GM20431 (cell line): Measurements from ENCODE around the gene CLCF1.
"Not testable (repeated sequence)": the region's sequence is repeated elsewhere in the genome, so short reads cannot be mapped to it uniquely, and the experiment has no call there.

ENCODE experiments used
- in situ Hi-C: fragments of 300-500 bp; cut with MseI, MboI; formaldehyde crosslinking; loops from one replicate; pipeline ENCODE4 v1.15.0; 2020; ENCODE audit warnings: low sequenced_read_pairs; ENCODE audit not compliant: unreplicated experiment

Gene CLCF1

DNA sequence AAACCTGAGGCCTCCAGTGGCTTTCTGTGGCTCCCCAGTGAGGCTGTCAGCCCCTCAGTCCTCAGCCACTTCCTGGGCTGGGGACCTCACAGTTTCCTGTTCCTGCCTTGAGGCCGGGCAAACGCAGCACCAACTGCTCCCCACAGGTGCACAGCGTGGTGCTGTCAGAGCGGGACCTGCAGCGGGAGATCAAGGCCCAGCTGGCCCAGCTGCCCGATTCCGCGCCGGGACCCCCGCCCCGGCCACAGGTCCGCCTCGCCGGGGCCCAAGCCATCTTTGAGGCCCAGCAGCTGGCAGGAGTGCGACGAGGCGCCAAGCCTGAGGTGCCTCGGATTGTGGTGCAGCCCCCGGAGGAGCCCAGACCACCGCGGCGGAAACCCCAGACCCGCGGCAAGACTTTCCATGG, 35.9 kb upstream of the CLCF1 start:
- in situ Hi-C loops: no loop called here

DNA sequence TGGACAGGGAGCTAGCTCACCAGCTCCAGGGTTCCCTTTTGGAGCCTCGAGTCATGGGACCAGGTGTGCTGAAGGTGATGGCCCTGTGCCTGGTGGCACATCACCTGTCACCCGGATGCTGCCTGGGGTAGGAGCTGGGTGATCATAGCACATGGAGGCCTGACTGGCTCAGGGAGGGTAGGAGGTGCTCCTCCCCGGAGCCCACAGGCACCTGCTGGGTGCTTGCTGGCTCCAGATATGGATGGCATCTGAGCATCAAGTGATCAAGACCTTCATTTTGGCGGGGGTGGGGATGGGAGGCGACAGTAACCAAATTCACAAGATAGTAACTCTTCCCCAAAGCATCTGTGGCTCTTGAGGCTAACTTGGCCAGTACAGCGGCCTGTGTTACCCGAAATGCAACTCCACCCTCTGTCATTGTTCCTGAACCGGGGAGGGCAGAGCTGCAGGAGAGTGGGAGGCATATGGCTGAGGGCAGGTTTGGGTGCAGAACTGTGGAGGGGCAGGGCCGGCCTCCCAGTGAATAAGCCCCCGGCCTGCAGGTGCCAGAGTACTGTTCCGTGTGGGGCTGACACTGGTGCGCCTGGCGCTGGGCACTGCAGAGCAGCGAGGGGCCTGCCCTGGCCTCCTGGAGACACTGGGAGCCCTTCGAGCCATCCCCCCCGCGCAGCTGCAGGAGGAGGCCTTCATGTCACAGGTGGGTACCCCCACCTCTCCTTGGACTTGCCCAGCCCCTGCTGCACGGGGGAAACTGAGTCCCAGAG, 35.2 kb upstream of the CLCF1 start:
- in situ Hi-C loops: no loop called here

DNA sequence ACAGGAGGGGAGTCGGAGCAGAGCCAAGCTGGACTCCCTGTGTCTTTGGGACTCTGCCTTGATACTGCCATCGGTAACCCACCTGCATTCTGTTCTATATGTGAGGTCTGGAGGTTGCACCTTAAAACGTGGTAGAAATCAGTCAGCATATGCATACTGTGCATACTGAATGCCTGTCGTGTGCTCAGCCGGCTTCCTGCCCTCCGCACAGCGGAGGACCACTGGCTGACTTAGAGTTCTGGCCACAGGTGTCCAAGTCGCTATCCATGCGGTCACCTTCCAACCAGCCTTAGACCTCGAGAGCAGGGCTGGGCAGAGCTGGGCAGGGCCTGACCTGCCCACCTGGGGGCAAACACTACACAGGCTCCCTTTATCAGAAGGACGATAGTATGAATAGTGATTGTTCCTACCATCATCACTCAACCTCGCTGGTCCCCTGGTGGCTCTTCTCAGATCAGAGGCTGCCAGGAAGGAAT, 34.3 kb upstream of the CLCF1 start:
- in situ Hi-C loops: no loop called here

DNA sequence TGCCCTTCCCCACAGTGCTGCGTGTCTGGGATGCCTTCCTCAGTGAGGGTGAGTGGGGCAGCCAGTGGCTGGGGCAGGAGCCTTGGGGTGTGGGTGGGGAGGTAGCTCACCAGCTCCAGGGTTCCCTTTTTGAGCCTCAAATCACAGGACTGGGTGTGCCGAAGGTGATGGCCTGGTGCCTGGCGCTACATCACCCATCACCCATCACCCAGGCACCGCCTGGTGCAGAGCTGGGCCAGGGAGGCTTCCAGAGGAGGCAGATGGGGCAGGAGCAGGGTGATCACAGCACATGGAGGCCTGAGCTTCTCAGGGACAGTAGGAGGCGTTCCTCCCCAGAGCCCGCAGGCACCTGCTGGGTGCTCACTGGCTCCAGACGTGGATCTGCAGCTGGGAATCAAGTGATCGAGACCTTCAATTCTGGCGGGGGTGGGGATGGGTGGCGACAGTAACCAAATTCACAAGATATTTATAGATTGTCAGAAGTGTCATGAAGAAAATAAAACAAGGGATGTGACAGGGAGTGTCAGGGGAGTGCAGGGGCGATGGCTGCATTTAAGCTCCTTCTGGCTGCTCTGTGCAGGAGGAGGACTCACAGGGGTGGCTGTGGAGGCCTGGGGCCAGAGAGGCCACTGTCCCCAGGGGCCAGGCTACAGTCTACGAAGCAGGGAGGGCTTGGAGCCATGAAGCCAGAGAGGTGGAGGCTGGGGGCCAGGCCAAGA, 33.7 kb upstream of the CLCF1 start:
- in situ Hi-C loops: no loop called here

DNA sequence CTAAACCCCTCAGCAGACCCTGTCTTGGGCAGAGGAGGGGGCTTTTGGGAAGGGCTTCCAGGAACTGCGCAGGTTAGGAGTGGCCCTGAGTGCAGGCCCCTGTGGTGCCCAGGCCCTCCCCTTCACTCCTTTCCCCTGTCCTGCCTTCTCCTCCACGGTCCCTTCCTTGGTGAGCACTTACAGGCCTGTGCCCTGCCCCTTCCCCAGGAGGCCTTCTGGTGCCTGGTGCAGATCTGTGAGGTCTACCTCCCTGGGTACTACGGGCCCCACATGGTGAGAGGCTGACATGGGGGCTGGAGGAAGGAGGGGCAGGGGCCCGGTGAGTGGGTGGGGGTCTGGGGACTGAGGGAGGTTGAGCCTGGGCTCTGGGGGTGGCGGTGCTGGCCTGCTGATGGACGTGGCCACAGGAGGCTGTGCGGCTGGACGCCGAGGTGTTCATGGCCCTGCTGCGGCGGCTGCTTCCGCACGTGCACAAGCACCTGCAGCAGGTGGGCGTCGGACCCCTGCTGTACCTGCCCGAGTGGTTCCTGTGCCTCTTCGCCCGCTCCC, 33.1 kb upstream of the CLCF1 start:
- in situ Hi-C loops: no loop called here

DNA sequence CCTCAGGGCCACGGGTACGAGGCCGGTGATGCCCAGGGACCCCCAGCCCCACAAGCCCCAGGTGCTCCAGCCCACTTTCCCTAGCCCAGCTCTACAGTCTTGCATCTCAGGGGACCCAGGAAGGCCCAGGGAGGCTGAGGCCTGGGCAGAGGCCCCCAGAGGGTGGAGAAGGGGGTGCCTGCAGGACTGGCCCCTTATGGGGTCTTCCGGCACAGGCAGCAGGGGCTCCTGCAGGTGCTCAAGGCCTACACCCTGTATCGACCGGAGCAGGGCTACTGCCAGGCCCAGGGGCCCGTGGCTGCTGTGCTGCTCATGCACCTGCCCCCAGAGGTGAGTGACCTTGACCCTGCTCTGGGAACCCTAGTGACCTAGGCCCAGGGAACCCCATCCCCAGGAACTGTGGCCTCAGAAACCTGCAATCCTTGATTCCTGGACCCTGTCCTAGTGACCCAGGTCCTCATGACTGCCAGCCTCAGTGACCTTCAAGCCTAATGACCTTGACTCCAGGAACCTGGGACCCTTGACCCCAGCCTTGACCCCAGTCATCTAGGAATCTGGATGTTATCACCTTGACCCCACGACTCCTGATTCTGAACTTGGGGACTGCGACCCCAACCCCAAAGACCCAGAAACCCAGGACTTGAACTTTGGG, 32.4 kb upstream of the CLCF1 start:
- in situ Hi-C loops: no loop called here

DNA sequence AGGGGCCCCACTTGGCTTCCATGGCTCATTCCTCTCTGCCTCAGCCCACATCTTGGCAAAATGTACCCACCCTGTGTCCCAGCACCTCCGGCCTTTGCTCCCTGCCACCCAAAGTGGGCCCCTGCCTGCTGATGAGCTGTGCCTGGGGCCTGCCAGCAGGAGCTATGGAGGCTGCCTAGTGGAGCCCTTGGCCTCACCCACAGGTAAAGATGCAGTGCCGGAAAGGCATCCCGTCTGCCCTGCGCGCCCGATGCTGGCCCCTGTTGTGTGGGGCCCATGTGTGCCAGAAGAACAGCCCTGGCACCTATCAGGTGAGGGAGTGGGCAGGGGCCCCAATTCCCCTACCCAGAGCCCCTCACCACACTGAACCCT, 31.8 kb upstream of the CLCF1 start:
- in situ Hi-C loops: no loop called here

DNA sequence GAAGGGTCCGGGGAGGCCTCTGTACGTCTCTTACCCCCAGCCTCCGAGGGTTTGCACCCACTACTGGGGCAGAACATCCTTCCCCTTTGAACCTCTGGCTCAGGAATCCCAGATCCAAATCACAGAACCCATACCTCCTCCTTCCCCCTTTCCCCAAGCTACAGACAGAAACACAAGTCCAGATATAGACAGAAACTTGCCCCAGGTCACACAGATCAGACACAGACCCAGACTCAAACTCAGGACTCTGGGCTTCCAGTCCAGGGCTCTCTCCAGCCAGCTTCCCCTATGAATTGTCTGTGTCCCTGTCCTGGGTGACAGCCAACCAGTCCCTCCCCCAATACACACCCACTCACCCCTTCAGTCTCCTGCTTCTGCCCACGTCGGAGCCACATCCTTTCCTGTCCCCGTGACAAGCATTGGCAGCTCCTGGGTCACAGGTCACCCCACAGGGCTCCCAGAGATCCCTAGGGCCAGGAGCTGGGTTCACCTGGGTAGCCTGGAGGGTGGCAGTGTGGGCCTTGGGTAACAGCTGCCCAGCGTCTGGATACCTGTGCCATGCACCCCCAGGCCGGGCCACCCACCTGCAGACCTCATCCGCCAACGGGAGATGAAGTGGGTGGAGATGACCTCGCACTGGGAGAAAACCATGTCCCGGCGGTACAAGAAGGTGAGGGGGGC, 31.3 kb upstream of the CLCF1 start:
- in situ Hi-C loops: no loop called here

DNA sequence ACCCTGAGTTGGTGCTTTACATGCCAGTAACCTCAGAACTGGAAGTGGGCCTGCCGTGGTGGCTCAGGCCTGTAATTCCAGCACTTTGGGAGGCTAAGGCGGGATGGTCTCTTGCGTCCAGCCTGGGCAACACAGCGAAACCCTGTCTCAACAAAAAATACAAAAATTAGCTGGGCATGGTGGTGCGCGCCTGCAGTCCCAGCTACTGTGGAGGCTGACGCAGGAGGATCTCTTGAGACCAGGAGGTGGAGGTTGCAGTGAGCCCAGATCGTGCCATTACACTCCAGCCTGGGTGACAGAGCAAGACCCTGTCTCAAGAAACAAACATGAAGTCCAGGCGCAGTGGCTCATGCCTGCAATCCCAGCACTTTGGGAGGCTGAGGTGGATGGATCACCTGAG, 29.7 kb upstream of the CLCF1 start:
- in situ Hi-C loops: not testable (repeated sequence)

DNA sequence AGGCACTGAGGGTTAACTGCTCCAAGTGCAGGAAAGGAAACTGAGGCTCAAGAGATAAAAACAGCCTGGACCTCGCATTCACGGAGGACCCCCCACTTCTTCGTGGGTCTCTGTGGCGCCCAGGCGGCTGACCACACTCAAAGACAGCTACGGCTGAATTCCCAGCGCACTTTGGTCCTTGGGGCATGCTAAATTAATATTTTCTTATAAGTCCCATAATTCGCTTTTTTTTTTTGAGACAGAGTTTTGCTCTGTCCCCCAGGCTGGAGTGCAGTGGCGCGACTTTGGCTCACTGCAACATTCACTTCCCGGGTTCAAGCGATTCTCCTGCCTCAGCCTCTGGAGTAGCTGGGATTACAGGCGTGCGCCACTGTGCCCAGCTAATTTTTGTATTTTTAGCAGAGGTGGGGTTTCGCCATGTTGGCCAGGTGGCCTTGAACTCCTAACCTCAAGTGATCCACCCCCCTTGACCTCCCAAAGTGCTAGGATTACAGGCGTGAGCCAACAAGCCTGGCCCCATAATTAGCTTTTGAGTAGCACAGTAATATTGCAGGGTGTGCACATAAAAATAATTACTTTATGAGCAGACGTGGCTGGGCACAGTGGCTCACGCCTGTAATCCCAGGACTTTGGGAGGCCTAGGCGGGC, 28.9 kb upstream of the CLCF1 start:
- in situ Hi-C loops: not testable (repeated sequence)

DNA sequence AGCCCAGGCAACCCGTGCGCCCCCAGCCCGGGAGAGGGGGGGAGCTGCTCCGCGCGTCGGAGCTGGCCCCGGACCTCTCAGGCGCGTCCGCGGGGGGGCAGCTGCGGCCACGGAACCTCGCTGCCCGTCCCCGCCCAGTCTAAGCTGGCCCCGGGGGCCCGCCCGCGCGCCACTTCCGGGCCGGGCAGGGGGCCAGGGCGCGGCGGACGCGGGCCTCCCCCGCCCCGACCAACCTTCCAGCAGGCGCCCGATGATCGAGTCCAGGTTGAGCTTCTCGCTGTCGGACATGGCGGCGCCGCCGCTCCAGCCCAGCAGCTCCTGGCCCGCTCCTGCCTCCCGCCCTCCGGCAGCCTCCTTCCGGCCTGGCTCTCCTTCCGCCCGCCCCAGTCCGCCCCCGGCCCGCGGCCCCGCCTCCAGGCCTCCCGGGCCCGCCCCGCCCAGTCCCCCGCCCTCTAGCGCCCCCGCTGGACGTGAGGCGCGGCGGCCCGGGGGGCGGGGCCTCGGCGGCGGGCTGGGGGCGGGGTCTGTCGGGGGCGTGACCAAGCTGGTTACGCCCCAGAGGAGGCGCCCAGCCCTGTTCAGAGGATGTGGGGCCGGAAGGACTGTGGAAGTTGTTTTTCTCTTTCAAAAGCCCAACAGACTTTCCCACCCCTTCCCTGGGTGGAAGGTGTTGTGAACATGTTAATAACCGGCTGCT, 28.2 kb upstream of the CLCF1 start, which contains the start of gene PPP1CA:
PPP1CA (minus strand) TSS at position 364 of the 697 bp plus-strand sequence; CDS start at position 288, 76 bp downstream.
- in situ Hi-C loops: no loop called here

DNA sequence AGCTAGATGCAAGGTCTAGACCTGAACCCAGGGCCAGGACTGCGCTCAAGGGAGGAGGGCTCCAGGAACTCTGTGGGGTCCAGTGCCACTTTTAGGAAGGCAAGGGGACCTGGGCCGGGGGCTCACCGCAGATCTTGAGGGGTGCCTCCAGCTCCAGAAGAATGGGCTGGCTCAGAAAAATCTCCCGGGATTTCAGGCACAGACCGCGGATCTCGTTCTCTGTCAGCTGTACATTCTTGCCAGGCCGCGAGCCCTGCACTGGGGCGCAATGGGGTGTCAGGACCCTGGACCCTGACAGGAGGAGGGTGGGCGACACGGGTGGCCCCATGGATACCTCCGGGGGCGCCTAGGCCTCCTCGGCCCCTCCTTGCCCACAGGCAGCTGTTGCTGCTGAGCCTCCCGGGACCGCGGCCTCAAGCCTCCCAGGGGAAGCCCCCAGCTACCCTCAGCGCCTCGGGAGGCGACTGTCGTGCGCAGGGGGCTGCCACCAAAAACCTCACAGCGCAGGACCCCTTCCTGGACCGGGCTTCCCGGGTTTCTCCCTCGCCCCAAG, 27.6 kb upstream of the CLCF1 start:
- in situ Hi-C loops: no loop called here

DNA sequence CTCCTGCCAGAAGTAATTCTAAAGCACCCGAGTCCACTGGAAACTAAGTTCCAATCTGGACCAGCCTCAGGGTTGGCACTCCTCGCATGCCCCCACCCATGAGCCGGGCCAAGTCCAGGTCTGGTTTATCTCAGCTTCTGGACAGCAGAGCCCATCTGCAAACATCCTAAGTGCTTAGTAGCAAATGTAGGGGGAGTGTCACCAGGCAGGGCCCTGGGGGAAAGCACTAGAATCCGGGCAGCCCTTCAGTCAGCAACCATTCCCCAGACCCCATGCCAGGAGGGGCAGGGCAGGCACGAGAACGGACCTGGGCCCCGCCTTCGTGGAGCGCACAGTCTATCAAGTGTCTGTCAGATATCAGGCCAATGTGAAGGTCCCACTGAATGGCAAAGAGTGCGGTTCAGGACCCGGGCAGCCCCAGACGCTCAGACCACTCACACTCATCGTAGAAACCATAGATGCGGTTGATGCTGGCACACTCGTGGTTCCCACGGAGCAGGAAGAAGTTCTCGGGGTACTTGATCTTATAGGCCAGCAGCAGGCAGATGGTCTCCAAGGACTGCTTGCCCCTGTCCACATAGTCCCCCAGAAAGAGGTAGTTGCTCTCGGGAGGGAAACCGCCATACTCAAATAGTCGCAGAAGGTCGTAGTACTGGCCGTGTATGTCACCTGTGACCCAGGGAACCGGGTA, 27.0 kb upstream of the CLCF1 start:
- in situ Hi-C loops: no loop called here

DNA sequence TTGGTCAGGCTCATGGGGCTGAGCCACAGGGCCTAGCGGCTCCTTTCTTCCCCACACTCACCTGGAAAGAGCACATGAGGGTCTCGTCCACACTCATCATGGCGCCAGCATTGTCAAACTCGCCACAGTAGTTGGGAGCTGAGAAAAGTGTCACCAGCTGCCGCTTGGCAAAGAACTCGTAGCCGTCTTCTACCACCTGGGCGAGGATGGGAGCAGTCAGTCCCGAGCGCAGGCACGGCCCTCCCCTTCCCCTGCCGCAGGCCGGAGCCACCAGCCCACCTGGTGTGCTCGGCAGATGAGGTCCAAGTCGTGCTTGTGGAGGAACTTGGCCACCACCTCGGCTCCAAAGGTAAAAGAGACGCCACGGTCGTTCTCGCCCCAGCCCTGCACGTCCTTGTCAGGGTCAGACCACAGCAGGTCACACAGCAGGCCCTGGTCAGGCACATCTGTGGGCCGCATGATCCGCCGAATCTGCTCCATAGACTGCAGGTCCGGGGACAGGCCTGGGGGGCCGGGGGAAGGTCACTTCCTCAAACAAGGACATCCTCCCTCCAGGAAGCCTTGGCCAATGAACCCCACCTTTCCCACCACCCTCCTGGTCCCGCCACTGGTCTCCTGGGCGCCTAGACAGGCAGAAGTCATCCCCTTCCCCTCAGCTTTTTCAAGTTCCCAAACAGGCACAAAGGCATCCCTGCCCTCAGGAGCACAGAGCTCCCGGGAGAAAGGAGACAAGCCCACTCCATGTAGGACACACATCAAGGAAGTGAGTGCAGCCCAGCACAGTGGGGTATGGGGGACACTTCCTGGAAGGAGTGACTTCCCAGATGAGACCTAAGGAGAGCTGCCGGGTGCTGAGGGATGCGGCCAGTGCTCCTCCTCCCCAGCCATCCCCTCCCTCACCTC, 25.5 kb upstream of the CLCF1 start:
- in situ Hi-C loops: no loop called here

DNA sequence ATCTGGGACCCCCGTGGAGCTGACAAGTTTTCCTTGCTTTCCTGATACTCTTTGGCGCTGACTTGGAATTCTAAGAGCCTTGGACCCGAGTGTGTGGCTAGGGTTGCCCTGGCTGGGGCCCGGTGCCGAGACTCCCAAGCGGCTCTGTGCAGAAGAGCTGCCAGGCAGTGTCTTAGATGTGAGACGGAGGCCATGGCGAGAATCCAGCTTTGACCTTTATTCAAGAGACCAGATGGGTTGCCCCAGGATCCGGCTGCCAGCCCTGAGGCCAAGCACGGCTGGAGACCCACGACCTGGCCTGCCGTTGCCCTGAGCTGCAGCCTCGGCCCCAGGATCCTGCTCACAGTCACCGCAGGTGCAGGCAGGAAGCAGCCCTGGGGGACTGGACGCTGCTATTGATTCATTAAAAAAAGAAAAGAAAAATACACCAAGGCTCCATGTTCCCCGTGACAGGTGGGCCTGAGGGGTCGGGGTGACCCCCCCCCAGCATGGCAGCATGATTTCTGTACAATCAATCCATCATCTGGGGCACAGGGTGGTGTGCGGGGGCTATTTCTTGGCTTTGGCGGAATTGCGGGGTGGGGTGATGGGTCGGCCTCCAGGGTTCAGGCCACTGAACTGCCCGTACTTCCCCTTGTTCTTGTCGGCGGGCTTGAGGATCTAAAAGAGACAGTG, 24.7 kb upstream of the CLCF1 start:
- in situ Hi-C loops: no loop called here

DNA sequence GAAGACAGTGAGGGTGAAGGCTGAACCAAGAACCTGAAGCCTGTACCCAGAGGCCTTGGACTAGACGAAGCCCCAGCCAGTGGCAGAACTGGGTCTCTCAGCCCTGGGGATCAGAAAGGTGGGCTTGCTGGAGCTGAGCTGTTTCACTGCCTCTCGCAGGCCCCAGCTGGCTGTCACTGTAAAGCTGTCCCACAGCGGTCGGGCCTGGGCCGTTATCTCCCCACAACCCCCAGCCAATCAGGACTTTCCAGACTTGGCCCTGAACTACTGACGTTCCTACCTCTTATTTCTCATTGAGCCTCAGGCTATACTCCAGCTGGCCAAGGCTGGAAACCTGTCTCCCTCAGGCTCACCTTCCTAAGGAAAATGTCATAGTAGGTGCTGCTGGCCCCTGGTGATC, 24.1 kb upstream of the CLCF1 start:
- in situ Hi-C loops: no loop called here
